Type B pancreatic cell (in vitro differentiated cells): ENCODE data around the gene KRTAP10-8. TPM values are rescaled to one million over a fixed set of nuclear protein-coding genes. Genes with fewer than 3 reads are reported as not detected.
"Not testable (repeated sequence)": the region's sequence is repeated elsewhere in the genome, so short reads cannot be mapped to it uniquely, and the experiment has no call there.

Experiments used
- DNase-seq: peaks from one replicate; pipeline ENCODE4 v3.0.0; 2021; ENCODE audit warnings: mixed read lengths; ENCODE audit not compliant: unreplicated experiment; ENCODE audit errors: extremely low spot score
- H3K27ac Mint-ChIP-seq: 2 replicates; pipeline ENCODE4 v1.8.0; 2021; ENCODE audit warnings: mild to moderate bottlenecking, mixed read lengths
- H3K27me3 Mint-ChIP-seq: 2 replicates; pipeline ENCODE4 v1.8.0; 2021; ENCODE audit warnings: mixed read lengths
- H3K36me3 Mint-ChIP-seq: 2 replicates; pipeline ENCODE4 v1.8.0; 2021; ENCODE audit warnings: mixed read lengths
- H3K4me1 Mint-ChIP-seq: one replicate; pipeline ENCODE4 v1.8.0; 2021; ENCODE audit warnings: mixed read lengths; ENCODE audit not compliant: unreplicated experiment
- H3K4me3 Mint-ChIP-seq: 2 replicates; pipeline ENCODE4 v1.8.0; 2021; ENCODE audit warnings: mild to moderate bottlenecking, mixed read lengths
- H3K9me3 Mint-ChIP-seq: 2 replicates; pipeline ENCODE4 v1.8.0; 2021; ENCODE audit warnings: mixed read lengths
- total RNA-seq: library from RNA; stranded (reverse); gene quantifications from 2 replicates; pipeline ENCODE4 v1.2.1, GENCODE V29; 2021; ENCODE audit warnings: low replicate concordance
- TF ChIP-seq, protein P1 (sequence below): fragments of 200-600 bp; sonication (generic); conservative IDR thresholded peaks from 2 replicates; pipeline ENCODE4 v1.5.0; 2021; ENCODE audit warnings: antibody characterized with exemption, mild to moderate bottlenecking

Gene KRTAP10-8
- total RNA-seq, 1 donor from 2014 or later = not detected

DNA sequence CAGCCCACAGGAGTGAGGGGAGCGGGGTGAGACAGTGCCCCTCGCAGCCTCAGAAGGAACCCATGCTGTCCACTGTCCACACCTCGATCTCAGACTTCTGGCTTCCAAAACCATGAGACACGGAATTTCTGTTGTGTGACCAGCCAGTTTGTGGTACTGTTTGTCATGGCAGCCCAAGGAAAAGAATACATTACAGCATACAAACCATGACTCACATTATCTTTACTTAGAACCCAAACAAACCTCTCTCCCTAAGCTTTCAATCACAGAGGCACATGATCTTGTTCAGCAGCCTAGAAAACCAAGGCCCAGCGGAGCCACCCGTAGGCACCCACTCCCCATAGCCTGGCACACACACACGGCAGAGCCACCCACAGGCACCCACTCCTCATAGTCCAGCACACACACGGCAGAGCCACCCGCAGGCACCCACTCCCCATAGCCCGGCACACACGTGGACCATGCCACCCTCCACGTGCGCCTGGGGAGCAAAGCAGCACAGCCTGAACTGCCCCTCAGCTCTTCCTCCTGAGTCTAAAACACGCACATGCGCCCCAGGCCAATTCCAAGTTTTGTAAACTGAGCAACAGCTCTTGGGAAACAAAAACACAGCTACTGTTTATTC lies 38.8 kb upstream of the KRTAP10-8 start:
- no peak overlapping the region for H3K4me3 Mint-ChIP-seq
- no peaks in the 10 kb centered on the region for H3K4me1 Mint-ChIP-seq
- no peak for DNase-seq
- peaks cover 5% of the 10 kb centered on the region for H3K9me3 Mint-ChIP-seq
- TF ChIP-seq, protein P1, sequence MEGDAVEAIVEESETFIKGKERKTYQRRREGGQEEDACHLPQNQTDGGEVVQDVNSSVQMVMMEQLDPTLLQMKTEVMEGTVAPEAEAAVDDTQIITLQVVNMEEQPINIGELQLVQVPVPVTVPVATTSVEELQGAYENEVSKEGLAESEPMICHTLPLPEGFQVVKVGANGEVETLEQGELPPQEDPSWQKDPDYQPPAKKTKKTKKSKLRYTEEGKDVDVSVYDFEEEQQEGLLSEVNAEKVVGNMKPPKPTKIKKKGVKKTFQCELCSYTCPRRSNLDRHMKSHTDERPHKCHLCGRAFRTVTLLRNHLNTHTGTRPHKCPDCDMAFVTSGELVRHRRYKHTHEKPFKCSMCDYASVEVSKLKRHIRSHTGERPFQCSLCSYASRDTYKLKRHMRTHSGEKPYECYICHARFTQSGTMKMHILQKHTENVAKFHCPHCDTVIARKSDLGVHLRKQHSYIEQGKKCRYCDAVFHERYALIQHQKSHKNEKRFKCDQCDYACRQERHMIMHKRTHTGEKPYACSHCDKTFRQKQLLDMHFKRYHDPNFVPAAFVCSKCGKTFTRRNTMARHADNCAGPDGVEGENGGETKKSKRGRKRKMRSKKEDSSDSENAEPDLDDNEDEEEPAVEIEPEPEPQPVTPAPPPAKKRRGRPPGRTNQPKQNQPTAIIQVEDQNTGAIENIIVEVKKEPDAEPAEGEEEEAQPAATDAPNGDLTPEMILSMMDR = no peak
- H3K27me3 Mint-ChIP-seq = peaks cover 3% of the 10 kb centered on the region
- no peaks in the 10 kb centered on the region for H3K36me3 Mint-ChIP-seq
- H3K27ac Mint-ChIP-seq = no peak overlapping the region

GRCh38 chr21:44573630-44574456 lies 38.0 kb upstream of the KRTAP10-8 start, which contains the start of gene KRTAP10-4:
TSS of gene KRTAP10-4 (plus strand) at chr21:44573729. CDS start at chr21:44573759, 30 bp downstream.
- H3K4me1 Mint-ChIP-seq, DNase-seq, H3K36me3 Mint-ChIP-seq, H3K4me3 Mint-ChIP-seq, H3K27me3 Mint-ChIP-seq, H3K27ac Mint-ChIP-seq, H3K9me3 Mint-ChIP-seq: not testable (repeated sequence)

DNA sequence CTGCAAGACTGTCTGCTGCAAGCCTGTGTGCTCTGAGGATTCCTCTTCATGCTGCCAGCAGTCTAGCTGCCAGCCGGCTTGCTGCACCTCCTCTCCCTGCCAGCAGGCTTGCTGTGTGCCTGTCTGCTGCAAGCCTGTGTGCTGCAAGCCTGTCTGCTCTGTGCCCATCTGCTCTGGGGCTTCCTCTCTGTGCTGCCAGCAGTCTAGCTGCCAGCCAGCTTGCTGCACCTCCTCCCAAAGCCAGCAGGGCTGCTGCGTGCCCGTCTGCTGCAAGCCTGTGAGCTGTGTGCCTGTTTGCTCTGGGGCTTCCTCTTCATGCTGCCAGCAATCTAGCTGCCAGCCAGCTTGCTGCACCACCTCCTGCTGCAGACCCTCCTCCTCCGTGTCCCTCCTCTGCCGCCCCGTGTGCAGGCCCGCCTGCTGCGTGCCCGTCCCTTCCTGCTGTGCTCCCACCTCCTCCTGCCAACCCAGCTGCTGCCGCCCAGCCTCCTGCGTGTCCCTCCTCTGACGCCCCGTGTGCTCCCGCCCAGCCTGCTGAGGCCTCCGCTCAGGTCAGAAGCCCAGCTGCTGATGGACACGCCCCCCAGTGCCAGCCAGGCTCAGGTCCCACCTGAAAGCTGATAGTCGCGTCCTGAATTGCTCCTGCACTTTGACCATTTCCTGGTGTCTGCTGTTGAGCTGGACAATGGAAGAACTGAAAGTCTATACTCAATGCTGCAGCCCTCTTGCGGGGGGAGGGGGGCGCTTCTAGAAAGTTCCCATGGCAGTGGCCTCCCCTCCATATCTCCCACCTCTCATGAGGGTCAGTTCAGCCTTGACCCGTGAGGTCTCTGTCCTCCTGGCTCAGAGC lies 37.2 kb upstream of the KRTAP10-8 start:
- TF ChIP-seq, protein P1 = no peak
- Mint-ChIP-seq H3K27ac (no peak overlapping the region), H3K9me3 (peaks cover 5% of the 10 kb centered on the region), H3K4me3 (no peak overlapping the region), H3K36me3 (no peaks in the 10 kb centered on the region), H3K27me3 (peaks cover 3% of the 10 kb centered on the region), H3K4me1 (no peaks in the 10 kb centered on the region)
- DNase-seq = no peak

GRCh38 chr21:44575307-44576024 lies 36.4 kb upstream of the KRTAP10-8 start:
- TF ChIP-seq, protein P1 = no peak
- H3K27ac Mint-ChIP-seq = no peak overlapping the region
- no peaks in the 10 kb centered on the region for H3K36me3 Mint-ChIP-seq

GRCh38 chr21:44576025-44576420 lies 35.9 kb upstream of the KRTAP10-8 start:
- H3K4me1 Mint-ChIP-seq = no peaks in the 10 kb centered on the region
- DNase-seq = no peak
- TF ChIP-seq, protein P1 = no peak
- H3K27ac Mint-ChIP-seq = no peak overlapping the region
- no peaks in the 10 kb centered on the region for H3K36me3 Mint-ChIP-seq
- H3K27me3 Mint-ChIP-seq = peaks cover 3% of the 10 kb centered on the region
- peaks cover 5% of the 10 kb centered on the region for H3K9me3 Mint-ChIP-seq
- H3K4me3 Mint-ChIP-seq = no peak overlapping the region

More at GRCh38 chr21:44575307-44576024, 36.4 kb upstream of the KRTAP10-8 start:
- Mint-ChIP-seq H3K4me3 (no peak overlapping the region), H3K4me1 (no peaks in the 10 kb centered on the region), H3K27me3 (peaks cover 3% of the 10 kb centered on the region), H3K9me3 (peaks cover 5% of the 10 kb centered on the region)
- no peak for DNase-seq
